Measurements from ENCODE around the gene TDRKH.

Gene TDRKH

GRCh38 chr1:151825751-151826660 lies 35.7 kb upstream of the TDRKH start:
- H3K27me3 ChIP-seq: no peaks in the 10 kb centered on the region
- TF ChIP-seq, protein P1, sequence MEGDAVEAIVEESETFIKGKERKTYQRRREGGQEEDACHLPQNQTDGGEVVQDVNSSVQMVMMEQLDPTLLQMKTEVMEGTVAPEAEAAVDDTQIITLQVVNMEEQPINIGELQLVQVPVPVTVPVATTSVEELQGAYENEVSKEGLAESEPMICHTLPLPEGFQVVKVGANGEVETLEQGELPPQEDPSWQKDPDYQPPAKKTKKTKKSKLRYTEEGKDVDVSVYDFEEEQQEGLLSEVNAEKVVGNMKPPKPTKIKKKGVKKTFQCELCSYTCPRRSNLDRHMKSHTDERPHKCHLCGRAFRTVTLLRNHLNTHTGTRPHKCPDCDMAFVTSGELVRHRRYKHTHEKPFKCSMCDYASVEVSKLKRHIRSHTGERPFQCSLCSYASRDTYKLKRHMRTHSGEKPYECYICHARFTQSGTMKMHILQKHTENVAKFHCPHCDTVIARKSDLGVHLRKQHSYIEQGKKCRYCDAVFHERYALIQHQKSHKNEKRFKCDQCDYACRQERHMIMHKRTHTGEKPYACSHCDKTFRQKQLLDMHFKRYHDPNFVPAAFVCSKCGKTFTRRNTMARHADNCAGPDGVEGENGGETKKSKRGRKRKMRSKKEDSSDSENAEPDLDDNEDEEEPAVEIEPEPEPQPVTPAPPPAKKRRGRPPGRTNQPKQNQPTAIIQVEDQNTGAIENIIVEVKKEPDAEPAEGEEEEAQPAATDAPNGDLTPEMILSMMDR (IDR thresholded peaks at IDR 0.05; ENCODE audit: low read depth, low read length): no peak

GRCh38 chr1:151825204-151825603 lies 34.9 kb upstream of the TDRKH start:
- DNase-seq: no peak
- peaks cover 44% of the 10 kb centered on the region for H3K4me1 ChIP-seq

More at GRCh38 chr1:151825751-151826660, 35.7 kb upstream of the TDRKH start:
- DNase-seq: no peak
- peaks cover 45% of the 10 kb centered on the region for H3K4me1 ChIP-seq
- no peak overlapping the region for H3K4me3 ChIP-seq (ENCODE audit: low read depth, low read length)
- no peaks in the 10 kb centered on the region for H3K36me3 ChIP-seq
- no peaks in the 10 kb centered on the region for H3K9me3 ChIP-seq

GRCh38 chr1:151823175-151823574 lies 32.9 kb upstream of the TDRKH start:
- H3K27me3 ChIP-seq: no peaks in the 10 kb centered on the region
- peaks cover 30% of the 10 kb centered on the region for H3K4me1 ChIP-seq
- no peak overlapping the region for H3K4me3 ChIP-seq (ENCODE audit: low read depth, low read length)
- peak; percentile 57 for DNase-seq
- H3K36me3 ChIP-seq: no peaks in the 10 kb centered on the region
- no peaks in the 10 kb centered on the region for H3K9me3 ChIP-seq
- TF ChIP-seq, protein P1 (IDR thresholded peaks at IDR 0.05; ENCODE audit: low read depth, low read length): no peak

More at GRCh38 chr1:151825204-151825603, 34.9 kb upstream of the TDRKH start:
- H3K27me3 ChIP-seq: no peaks in the 10 kb centered on the region
- TF ChIP-seq, protein P1 (IDR thresholded peaks at IDR 0.05; ENCODE audit: low read depth, low read length): no peak
- no peaks in the 10 kb centered on the region for H3K9me3 ChIP-seq
- H3K36me3 ChIP-seq: no peaks in the 10 kb centered on the region
- H3K4me3 ChIP-seq (ENCODE audit: low read depth, low read length): no peak overlapping the region

GRCh38 chr1:151822404-151822803 lies 32.1 kb upstream of the TDRKH start:
- Histone ChIP-seq H3K4me1 (peaks cover 29% of the 10 kb centered on the region), H3K4me3 (ENCODE audit: low read depth, low read length) (no peak overlapping the region), H3K36me3 (no peaks in the 10 kb centered on the region), H3K9me3 (no peaks in the 10 kb centered on the region), H3K27me3 (no peaks in the 10 kb centered on the region)
- TF ChIP-seq, protein P1 (IDR thresholded peaks at IDR 0.05; ENCODE audit: low read depth, low read length): no peak
- DNase-seq: no peak

GRCh38 chr1:151820940-151821339 lies 30.6 kb upstream of the TDRKH start:
- H3K27me3 ChIP-seq: no peaks in the 10 kb centered on the region
- TF ChIP-seq, protein P1 (IDR thresholded peaks at IDR 0.05; ENCODE audit: low read depth, low read length): no peak
- H3K4me3 ChIP-seq (ENCODE audit: low read depth, low read length): no peak overlapping the region
- H3K36me3 ChIP-seq: no peaks in the 10 kb centered on the region
- H3K4me1 ChIP-seq: peaks cover 29% of the 10 kb centered on the region
- H3K9me3 ChIP-seq: no peaks in the 10 kb centered on the region
- peak; percentile 76 for DNase-seq

Measured in BE2C (cell line).